ENCODE measurements around the gene INVS. TPM values are rescaled to one million over a fixed set of nuclear protein-coding genes. Genes with fewer than 3 reads are reported as not detected.
"Not testable (repeated sequence)": the region's sequence is repeated elsewhere in the genome, so short reads cannot be mapped to it uniquely, and the experiment has no call there.

Gene INVS
- total RNA-seq, 1 experiment from 2014 or later: 15.6 TPM

- no peak overlapping the region for H3K27ac Mint-ChIP-seq (ENCODE audit: unreplicated experiment)
- H3K27me3 Mint-ChIP-seq (ENCODE audit: insufficient read depth, unreplicated experiment): no peaks in the 10 kb centered on the region
- POLR2A ChIA-PET: interaction anchor here (0.6 kb wide), 1 partner anchor 31 kb away, joined by 5 read pairs; no protein-coding TSS in a partner anchor
- H3K9me3 Mint-ChIP-seq (ENCODE audit: unreplicated experiment): no peaks in the 10 kb centered on the region
- no peak for TF ChIP-seq CTCF (IDR thresholded peaks at IDR 0.05; ENCODE audit: insufficient read depth in 1 of 2, low read depth in 1 of 2, low read length in 1 of 2, severe bottlenecking in 1 of 2, unreplicated experiment in 1 of 2)
- BruUV-seq (replicated peaks): no TSS peak
- no peaks in the 10 kb centered on the region for H3K9me3 ChIP-seq
- H3K4me3 Mint-ChIP-seq (ENCODE audit: unreplicated experiment): no peak overlapping the region
- intact Hi-C loops (cut with micrococcal nuclease; ENCODE audit: unreplicated experiment): no loop called here
- no peaks in the 10 kb centered on the region for H3K36me3 Mint-ChIP-seq (ENCODE audit: insufficient read depth, unreplicated experiment)
- H3K36me3 ChIP-seq (ENCODE audit: control insufficient read depth, insufficient read depth, low read length): peaks cover 1% of the 10 kb centered on the region; the same call in 1 of the 2 replicates
- CTCF ChIA-PET: no interaction called here
- H3K4me1 Mint-ChIP-seq (ENCODE audit: low read depth, unreplicated experiment): no peaks in the 10 kb centered on the region
- H3K4me1 ChIP-seq: no peaks in the 10 kb centered on the region
- no peaks in the 10 kb centered on the region for H3K27me3 ChIP-seq (replicated peaks; ENCODE audit: control insufficient read depth, insufficient read depth, low read length)
- DNase-seq: no peak
- no peak overlapping the region for H3K4me3 ChIP-seq (ENCODE audit: low read depth, low read length)
Observed at GRCh38 chr9:100131875-100132430, 32.9 kb downstream of the INVS start.

DNA sequence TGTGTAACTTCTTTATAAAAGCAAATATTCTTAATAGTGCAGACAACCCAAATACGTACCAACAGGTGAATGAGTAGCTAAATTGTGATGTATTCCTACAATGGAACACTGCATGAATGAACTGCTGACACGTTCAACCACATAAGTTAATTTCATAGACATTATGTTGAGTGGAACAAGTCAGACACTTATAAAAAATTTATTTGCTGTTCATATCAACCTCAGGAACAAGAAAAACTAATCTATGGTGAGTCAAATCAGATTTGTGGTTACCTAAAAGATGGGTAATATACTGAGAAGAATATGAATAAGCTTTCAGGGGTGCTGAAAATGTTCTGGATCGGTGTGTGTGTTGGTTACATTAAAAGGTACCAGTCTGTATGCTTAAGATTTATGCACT is 35.7 kb downstream of the INVS start:
- no TSS peak for BruUV-seq (replicated peaks)
- Histone ChIP-seq H3K4me3 (ENCODE audit: low read depth, low read length) (no peak overlapping the region), H3K27me3 (replicated peaks; ENCODE audit: control insufficient read depth, insufficient read depth, low read length) (no peaks in the 10 kb centered on the region), H3K4me1 (no peaks in the 10 kb centered on the region), H3K9me3 (no peaks in the 10 kb centered on the region), H3K36me3 (ENCODE audit: control insufficient read depth, insufficient read depth, low read length) (peaks cover 1% of the 10 kb centered on the region; the same call in 1 of the 2 replicates)
- no peak for DNase-seq
- Mint-ChIP-seq H3K4me1 (ENCODE audit: low read depth, unreplicated experiment) (no peaks in the 10 kb centered on the region), H3K27me3 (ENCODE audit: insufficient read depth, unreplicated experiment) (no peaks in the 10 kb centered on the region), H3K4me3 (ENCODE audit: unreplicated experiment) (no peak overlapping the region), H3K36me3 (ENCODE audit: insufficient read depth, unreplicated experiment) (no peaks in the 10 kb centered on the region), H3K9me3 (ENCODE audit: unreplicated experiment) (no peaks in the 10 kb centered on the region), H3K27ac (ENCODE audit: unreplicated experiment) (no peak overlapping the region)
- no peak for TF ChIP-seq CTCF (IDR thresholded peaks at IDR 0.05; ENCODE audit: insufficient read depth in 1 of 2, low read depth in 1 of 2, low read length in 1 of 2, severe bottlenecking in 1 of 2, unreplicated experiment in 1 of 2)
- CTCF ChIA-PET: no interaction called here
- POLR2A ChIA-PET: no interaction called here
- intact Hi-C loops (cut with micrococcal nuclease; ENCODE audit: unreplicated experiment): loop anchor here (5.0 kb wide), 3 partner anchors 83 to 463 kb away; no protein-coding TSS in a partner anchor

DNA sequence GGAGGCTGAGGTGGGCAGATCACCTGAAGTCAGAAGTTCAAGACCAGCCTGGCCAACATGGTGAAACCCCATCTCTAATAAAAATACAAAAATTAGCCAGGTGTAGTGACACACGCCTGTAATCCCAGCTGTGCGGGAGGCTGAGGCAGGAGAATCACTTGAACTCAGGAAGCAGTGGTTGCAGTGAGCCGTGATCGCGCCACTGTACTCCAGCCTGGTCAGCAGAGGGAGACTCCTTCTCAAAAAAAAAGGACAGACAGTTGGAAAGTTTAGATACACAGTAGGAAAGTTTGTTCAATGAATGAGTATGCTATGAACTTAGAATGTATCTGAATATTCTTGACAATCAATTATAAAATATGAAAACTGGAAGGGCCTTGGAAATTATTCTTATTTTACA is 37.8 kb downstream of the INVS start:
- H3K36me3 ChIP-seq (ENCODE audit: control insufficient read depth, insufficient read depth, low read length); BruUV-seq (replicated peaks); H3K4me1 Mint-ChIP-seq (ENCODE audit: low read depth, unreplicated experiment); POLR2A ChIA-PET; H3K4me3 Mint-ChIP-seq (ENCODE audit: unreplicated experiment); H3K27ac Mint-ChIP-seq (ENCODE audit: unreplicated experiment); H3K4me3 ChIP-seq (ENCODE audit: low read depth, low read length); H3K9me3 Mint-ChIP-seq (ENCODE audit: unreplicated experiment); H3K27me3 ChIP-seq (replicated peaks; ENCODE audit: control insufficient read depth, insufficient read depth, low read length); H3K36me3 Mint-ChIP-seq (ENCODE audit: insufficient read depth, unreplicated experiment); H3K4me1 ChIP-seq; H3K9me3 ChIP-seq; H3K27me3 Mint-ChIP-seq (ENCODE audit: insufficient read depth, unreplicated experiment): not testable (repeated sequence)
- DNase-seq: peak in 1 of 2 experiments; percentile 6
- TF ChIP-seq CTCF (IDR thresholded peaks at IDR 0.05; ENCODE audit: insufficient read depth in 1 of 2, low read depth in 1 of 2, low read length in 1 of 2, severe bottlenecking in 1 of 2, unreplicated experiment in 1 of 2): peak; percentile 15 to 34
- CTCF ChIA-PET: interaction anchor here (0.6 kb wide), 1 partner anchor 86 kb away, joined by 9 read pairs; no protein-coding TSS in a partner anchor
- intact Hi-C loops (cut with micrococcal nuclease; ENCODE audit: unreplicated experiment): loop anchor here (5.0 kb wide), 3 partner anchors 81 to 461 kb away; no protein-coding TSS in a partner anchor

- H3K36me3 ChIP-seq (ENCODE audit: control insufficient read depth, insufficient read depth, low read length); H3K27ac Mint-ChIP-seq (ENCODE audit: unreplicated experiment); DNase-seq; H3K27me3 Mint-ChIP-seq (ENCODE audit: insufficient read depth, unreplicated experiment); H3K4me1 Mint-ChIP-seq (ENCODE audit: low read depth, unreplicated experiment); H3K9me3 ChIP-seq; intact Hi-C loops (cut with micrococcal nuclease; ENCODE audit: unreplicated experiment); CTCF ChIA-PET; H3K9me3 Mint-ChIP-seq (ENCODE audit: unreplicated experiment); H3K4me1 ChIP-seq; POLR2A ChIA-PET; H3K27me3 ChIP-seq (replicated peaks; ENCODE audit: control insufficient read depth, insufficient read depth, low read length); H3K36me3 Mint-ChIP-seq (ENCODE audit: insufficient read depth, unreplicated experiment); BruUV-seq (replicated peaks); H3K4me3 Mint-ChIP-seq (ENCODE audit: unreplicated experiment); H3K4me3 ChIP-seq (ENCODE audit: low read depth, low read length): not testable (repeated sequence)
Observed at GRCh38 chr9:100140303-100140702, 41.3 kb downstream of the INVS start.

- H3K9me3 ChIP-seq; H3K4me3 ChIP-seq (ENCODE audit: low read depth, low read length); H3K27ac Mint-ChIP-seq (ENCODE audit: unreplicated experiment); POLR2A ChIA-PET; BruUV-seq (replicated peaks); H3K36me3 Mint-ChIP-seq (ENCODE audit: insufficient read depth, unreplicated experiment); H3K4me1 Mint-ChIP-seq (ENCODE audit: low read depth, unreplicated experiment); intact Hi-C loops (cut with micrococcal nuclease; ENCODE audit: unreplicated experiment); H3K4me1 ChIP-seq; H3K27me3 Mint-ChIP-seq (ENCODE audit: insufficient read depth, unreplicated experiment); H3K4me3 Mint-ChIP-seq (ENCODE audit: unreplicated experiment); CTCF ChIA-PET; H3K27me3 ChIP-seq (replicated peaks; ENCODE audit: control insufficient read depth, insufficient read depth, low read length); H3K9me3 Mint-ChIP-seq (ENCODE audit: unreplicated experiment); H3K36me3 ChIP-seq (ENCODE audit: control insufficient read depth, insufficient read depth, low read length); DNase-seq: not testable (repeated sequence)
Observed at GRCh38 chr9:100141862-100142261, 42.8 kb downstream of the INVS start.

Data from Caco-2 (cell line).